Activated CD4-positive, alpha-beta T cell treated with anti-CD3 and anti-CD28 coated beads, Interleukin-2, Interleukin-6, amounts not matched to agents 100 ng/mL and 50 ng/mL, durations not matched to agents 16 hours and 8 hours (primary cell): Measurements from ENCODE around the gene RNASEH2A.

Experiments used
- DNase-seq: peaks from one replicate; pipeline ENCODE4 v3.0.0-alpha.2; 2020

Gene RNASEH2A

DNA sequence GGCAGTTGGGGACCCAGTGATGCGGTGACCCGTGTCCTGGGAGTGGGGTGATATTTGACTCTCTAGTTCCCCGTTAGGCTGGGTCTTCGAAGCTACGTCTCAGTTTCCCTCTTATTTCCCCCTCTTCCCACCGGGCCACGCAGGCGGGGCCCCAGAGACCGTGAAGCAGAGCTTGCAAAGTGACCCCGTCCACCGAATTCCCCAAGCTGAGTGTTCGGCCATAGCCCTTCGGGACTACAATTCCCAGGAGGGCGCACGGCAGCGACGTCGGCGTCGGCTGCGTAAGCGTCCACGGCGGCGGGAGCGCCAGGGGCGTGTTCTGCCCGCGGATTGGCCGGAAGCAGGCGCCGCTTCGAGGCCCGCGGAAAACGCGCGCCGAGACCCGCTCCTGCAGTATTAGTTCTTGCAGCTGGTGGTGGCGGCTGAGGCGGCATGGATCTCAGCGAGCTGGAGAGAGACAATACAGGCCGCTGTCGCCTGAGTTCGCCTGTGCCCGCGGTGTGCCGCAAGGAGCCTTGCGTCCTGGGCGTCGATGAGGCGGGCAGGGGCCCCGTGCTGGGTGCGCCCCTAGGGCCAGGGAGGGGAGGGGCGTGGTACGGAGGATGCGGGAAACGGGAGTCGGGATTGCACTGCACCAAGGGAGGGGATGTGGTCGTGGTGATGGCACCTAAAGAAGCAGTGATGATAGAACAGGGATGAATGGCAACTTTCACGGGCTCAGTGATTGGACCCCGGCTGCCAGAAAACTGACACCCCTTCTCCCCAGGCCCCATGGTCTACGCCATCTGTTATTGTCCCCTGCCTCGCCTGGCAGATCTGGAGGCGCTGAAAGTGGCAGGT, at the start of gene RNASEH2A:
TSS of gene RNASEH2A (plus strand) at position 343 of the 840 bp plus-strand sequence. CDS start at position 433, 90 bp downstream.
- peak; percentile 95 for DNase-seq

DNA sequence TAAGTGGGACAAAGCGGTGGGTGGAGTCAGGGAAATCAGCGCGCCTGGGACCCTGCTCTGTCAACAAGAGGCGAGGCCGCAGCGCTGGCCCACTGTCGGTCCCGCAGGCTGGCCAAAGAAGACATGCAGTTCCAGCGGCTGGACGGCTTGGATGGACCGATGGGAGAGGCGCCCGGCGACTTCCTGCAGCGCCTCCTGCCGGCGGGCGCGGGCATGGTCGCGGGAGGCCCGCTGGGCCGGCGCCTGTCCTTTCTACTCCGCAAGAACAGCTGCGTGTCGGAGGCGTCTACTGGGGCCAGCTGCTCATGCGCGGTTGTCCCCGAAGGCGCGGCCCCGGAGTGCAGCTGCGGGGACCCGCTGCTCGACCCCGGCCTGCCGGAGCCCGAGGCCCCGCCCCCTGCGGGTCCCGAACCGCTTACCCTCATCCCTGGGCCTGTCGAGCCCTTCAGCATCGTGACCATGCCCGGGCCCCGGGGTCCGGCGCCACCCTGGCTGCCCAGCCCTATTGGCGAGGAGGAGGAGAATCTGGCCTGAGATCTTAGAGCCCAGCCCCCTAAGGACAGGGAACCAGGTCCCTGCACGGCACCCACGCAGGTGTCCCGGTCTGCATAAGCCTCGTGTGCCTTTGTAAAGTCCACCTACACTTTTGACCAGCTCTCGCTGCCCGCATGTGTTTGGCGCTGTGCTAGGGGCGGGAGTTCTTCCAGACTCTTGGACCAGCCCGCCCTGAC, 48.7 kb upstream of the RNASEH2A start:
- DNase-seq = peak; percentile 75

DNA sequence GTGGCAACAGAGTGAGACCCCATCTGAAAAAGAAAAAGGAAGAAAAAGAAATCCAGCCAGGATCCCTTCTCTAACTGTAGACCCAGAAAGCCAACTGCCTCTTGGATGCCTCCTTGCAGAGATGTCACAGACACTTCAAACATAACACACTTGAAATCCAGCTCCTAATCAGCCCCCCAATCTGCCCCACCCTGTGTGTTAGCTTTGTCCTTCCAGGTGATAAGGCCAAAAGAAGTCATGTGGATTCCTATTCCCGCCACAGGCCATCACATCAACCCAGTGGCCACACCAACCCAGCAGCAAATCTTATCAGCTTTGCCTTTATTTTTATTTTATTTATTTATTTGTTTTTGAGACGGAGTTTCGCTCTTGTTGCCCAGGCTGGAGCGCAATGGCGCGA, 46.7 kb upstream of the RNASEH2A start:
- DNase-seq = no peak

DNA sequence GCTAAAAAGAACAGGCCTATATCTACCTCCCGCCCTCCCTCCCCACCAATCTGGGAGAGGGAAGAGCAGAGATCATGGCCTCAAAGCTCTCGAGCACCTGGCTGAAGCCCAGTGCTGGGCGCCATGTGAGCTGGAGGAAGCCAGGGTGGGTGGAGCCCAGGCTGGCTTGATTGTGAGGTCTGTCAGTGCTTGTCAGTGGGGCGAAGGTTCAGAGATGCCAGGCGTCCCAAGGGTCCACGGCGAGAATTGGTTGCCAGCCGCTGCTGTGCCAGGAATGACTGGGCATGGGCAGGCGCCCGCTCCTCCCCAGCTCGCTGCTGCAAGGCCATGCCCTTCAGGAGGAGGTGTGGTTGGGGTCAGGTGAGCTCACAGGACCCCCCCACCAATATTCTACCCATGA, 43.3 kb upstream of the RNASEH2A start:
- DNase-seq = no peak

DNA sequence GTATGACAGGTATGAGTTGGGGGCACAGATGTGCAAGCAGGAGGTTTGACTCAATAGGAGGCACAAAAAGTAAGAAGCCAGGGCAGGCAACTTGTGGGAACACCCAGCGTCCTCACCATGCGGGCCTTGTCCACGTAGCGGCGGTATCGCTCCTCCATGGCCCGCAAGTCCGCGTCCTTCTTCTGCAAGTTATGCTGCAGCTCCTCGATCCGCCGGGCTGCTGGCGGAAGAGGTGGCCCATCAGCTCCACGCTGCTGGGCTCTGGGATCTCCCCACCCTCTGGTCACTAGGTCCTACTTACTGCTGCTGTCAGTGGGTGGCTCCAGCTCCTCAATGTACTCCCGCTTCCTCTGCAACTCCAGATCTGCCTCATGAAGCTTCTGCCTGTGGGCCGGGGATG, 41.7 kb upstream of the RNASEH2A start:
- no peak for DNase-seq

DNA sequence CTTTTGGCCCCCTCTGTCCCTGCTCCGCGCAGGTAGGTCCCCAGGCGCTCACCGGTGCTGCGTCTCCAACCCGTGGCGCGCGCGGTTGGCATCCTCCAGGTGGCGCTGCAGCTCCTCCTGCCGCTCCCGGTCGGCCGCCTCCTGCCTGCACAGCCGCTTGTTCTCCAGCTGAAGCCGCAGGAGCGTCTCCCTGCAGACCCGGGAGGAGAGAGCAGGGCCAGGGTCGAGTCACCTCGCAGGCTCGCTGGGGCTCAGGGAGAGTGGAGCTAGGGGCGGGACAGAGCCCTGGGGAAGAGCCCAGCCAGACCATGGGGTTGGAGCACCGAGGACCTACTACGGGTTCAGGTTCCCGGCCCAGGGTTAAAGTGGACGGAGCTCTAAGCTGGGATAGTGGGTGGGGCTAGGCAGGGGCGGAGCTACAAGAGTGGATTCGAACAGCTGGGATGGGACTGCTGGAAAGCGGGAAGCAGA, 40.3 kb upstream of the RNASEH2A start:
- DNase-seq = peak; percentile 77

DNA sequence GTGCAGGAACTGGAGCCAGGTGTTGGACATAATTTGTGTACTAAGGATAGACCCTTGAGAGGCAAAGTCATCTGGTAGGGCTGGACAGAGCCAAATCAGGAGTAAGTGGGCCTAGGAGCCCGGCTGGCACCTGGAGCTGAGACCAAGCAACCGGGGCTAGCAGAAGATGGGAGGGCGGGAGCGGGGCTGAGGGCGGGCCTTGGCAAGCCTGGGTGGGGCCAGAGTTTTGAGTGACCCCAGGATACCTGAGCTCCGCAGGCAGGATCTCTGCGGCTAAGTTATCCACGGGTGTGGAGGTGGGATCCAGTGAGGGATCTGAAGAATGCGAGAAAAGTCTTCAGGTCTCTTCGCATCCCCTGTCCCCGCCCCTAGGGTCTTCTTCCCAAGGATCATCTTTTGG, 39.2 kb upstream of the RNASEH2A start:
- DNase-seq = no peak

DNA sequence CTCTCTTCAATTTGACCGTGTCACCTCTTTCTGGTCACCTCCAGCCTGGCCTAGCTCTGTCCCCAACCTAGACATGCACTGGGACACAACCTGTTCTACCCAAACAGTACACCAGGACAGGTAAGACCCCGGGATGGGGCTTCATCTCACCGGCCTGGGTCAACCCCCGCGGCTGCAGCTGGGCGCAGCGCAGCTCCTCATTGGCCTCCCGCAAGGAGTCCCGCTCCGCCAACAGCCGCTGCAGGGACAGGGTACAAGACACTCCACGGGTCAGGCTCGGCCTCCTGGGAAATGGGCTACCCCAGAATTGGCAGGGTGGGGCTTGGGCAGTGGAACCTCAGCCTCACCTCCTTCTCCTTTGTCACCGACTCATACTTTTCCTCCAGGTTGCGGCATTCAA, 38.7 kb upstream of the RNASEH2A start:
- DNase-seq = no peak

DNA sequence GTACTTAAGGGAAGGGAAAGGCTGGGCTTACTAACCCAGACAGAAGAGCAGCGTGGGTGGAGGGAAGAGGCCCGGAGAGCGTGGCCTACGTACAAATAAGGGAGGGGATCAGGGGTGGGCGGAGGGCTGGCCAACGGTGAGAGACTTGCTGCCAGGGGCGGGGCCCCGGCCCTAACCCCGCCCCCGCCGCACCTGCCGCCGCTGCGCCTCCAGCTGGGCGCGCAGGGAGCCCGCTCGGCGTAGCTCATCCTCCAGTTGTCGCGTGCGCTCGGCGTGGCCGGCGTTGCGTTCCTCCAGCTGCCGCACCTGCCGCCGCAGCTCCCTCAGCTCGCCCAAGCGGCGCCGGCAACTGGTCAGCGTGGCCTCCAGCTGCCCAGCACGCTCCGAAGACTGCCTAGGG, 36.7 kb upstream of the RNASEH2A start:
- peak; percentile 72 for DNase-seq

DNA sequence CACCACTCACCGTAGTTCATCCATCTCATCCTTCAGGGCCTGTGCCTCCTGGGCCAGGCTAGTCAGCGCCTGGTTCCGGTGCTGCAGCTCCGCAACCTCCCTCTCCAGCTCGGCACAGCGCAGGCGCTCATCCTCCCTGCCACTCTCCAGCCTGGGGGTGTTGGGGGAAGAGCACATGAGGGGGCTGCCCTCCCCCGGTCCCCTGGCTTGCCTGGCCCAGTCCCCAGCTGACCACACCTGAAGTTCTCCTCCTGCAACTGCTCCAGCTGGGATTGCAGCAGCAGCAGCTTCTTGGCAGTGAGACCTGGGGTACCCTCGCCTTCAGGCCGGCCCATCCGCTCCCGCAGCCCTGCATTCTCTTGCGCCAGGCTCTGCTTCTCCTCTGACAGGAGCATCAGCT, 35.5 kb upstream of the RNASEH2A start:
- no peak for DNase-seq

DNA sequence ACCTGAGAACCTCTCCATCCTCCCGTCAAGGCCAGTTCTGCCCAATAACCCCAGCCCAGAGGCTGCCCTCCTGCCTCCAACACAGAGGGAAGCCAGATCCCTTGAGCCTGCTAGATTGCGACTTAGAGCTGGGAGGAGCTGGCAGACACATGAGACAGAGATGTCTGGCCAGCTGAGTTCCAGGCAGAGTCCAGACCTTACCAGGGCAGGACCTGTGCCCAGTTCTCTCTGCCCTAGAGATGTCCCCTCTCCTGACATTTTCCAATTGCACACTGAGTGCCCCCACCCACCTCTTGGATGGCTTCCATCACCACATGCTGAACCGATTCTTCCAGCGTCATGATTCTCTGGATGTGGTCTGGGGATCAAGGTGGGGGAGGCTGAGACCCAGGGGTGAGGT, 34.1 kb upstream of the RNASEH2A start:
- DNase-seq = no peak

DNA sequence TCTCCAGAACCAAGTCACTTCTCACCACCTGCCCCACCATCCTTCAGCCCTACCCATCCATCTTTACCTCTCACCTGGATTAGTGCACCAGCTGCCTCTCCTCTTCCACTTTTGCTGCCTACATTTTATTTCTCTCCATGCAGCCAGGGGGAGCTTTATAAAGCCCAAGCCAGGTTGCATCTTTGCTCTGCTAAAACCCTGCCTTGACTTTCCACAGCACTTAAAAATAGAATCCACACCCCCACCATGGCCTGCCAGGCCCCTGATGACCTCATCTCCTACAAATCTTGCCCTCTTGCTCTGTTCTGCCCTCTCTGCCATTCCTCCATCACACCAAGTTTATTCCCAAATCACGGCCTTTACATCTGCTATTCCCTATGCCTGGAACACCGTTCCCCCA, 32.8 kb upstream of the RNASEH2A start:
- DNase-seq = no peak

DNA sequence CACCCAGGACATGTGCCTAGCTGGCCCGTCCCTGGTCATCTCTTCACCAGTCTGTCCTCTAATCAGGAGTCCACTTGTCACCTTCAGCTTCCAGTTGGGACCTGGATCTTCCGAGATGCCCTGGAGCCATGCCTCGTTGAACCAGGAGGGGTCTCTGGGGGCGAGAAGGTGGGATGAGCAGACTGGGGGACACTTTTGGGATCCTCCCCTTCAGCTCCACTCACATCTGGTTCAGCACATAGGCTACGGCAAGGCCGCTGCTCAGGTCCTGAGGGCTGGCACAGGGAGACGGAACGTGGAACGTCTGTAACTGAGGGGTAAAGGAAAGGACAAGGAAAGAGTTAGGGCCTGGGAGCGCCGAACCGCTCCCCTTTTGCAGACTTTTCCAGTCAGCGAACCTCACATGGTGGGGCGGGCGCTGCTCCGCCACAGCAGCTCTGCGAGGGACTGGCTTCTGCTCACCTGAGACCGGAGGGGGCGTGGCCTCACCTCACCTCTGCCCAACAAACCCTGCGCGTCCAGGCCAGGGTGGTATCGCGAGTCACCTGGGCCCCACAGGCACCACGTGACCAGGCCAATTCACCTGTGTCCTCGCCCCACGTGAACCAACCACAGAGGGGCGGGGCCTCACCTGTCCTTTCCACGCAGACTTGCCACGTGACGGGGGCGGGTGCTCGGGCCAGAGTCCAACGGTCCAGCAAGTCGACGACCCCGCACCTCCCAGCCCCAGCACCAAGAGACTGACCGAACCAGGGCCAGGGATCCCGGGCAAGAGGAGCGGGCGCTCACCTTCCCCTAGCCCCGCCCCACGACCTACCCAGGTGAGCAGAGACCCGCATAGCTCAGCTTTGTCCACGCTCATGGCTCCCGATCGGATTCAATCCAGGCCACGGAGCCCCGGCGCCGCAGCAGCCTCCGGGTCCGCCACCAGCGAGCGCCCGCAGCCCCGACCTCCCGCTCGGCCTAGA, 31.5 kb upstream of the RNASEH2A start, which contains the start of gene HOOK2:
TSS of gene HOOK2 (minus strand) at position 965 of the 968 bp plus-strand sequence. CDS start at position 862, 103 bp downstream.
- DNase-seq = peak; percentile 14

DNA sequence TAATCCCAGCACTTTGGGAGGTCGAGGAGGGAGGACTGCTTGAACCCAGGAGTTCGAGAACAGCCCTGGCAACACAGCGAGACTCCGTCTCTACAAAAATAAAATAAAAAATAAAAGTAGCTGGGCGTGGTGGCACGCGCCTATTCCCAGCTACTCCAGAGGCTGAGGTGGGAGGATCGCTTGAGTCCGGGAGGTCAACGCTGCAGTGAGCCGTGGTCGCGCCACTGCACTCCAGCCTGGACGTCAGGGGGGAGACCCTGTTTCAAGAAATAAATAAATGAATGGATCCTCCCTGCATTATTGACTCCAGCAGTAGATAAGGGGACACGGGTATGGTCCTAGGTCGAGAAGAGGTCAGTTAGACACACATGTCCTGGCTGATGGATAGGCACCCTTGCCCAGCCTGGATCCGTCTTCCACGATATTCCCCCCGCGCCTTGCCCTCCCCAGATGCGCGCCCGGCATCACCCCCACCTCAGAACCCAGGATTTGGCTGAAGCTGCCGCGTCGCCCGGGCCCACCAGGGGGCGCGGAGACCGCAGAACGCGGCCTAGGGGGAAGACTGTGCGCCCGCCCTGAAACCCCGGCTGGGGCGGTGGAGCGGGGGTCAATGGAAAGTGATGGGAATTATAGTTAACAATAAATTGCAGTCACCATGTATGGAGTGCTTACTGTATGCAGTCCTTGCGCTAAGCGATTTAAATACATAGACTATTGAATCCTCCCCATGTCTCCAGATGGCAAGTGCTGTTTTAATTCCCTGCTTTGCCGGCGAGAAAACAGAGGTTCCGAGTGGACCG, 29.0 kb upstream of the RNASEH2A start:
- DNase-seq = peak; percentile 91

DNA sequence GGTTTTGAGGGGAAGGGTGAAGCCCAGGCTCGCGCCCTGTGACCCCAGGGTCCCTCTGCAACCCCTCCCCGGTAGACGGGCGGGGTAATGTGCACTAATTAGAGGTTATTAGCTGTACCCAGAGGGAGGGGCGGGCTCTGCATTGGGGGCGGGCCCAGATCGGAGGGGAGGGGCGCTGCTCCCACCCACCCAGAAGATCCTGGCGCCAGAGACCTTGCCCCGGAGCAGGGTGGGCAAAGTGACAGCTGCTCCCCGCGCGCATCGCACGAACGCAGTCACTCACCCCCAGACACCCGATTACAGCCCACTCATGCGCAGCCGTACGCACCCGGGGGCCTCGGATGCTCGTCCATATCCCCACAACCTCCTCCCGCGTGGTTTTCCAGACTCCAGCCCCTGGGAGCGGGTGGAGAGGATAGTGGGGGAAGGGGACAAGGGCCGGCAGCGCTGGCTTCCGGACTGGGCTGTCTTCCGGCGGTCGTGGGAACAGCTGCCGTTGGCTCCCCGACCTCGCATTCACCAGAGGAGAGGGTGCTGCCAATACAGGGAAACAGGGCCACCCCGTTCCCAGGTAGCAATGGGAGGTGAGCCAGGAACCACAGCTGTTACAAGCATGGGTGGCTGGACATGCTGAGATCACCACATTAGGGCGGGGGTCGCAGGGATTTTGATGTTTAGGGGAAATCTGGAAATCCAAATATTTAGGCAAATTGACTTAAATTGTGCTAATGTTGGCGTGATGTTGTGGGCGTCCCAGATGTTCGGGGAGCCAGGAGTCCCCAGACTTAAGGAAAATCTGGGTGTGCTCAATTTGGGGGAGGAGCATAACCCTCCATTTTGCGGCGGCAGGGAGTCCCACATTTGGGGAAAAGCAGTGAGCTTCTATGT, 28.1 kb upstream of the RNASEH2A start:
- DNase-seq = peak; percentile 72

DNA sequence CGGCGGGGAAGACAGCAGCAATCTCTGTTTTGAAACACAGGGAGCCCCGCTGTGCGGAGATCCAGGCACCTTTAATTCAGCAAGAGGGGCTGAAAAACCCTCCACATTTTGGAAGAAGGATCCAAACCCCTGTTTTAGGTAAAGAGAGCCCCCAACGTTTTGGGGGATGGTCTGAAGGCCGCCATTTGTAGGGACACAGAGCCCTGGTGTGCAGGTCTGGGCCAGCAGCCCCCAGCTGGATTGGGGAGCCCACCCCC, 27.6 kb upstream of the RNASEH2A start:
- no peak for DNase-seq

DNA sequence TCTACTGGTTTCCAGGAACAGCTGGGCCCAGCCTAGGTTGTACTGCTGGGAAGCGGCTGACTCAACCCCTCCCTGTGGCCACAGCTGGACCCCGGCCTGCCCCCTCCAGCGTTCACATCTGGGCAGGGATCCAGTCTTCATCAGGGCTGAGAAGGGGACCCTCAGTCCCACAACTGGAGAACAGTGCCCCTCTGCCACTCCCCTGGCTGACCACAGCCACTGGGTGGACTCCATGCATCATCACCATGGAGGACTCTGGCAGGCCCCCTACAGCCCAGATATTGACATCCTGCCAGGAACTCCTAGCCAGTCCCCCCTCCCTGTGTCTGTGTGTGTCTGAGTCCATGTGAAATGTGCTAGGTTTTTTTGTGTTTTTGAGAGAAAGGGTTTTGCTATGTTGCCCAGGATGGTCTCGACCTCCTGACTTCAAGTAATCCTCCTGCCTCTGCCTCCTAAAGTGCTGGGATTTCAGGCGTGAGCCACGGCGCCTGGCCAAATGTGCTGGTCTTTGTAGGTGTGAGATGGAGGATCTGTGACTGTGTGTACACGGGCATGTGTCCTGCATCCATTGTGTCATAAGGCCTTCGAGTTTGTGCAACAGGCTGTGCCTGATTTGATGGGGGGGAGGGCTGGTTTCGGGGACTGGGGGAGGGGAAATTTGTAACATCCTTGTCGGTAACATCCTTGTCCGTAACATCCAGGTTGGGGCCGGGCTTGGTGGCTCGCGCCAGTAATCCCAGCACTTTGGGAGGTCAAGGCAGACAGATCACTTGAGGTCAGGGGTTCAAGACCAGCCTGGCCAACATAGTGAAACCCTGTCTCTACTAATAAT, 27.0 kb upstream of the RNASEH2A start:
- DNase-seq = peak; percentile 31

DNA sequence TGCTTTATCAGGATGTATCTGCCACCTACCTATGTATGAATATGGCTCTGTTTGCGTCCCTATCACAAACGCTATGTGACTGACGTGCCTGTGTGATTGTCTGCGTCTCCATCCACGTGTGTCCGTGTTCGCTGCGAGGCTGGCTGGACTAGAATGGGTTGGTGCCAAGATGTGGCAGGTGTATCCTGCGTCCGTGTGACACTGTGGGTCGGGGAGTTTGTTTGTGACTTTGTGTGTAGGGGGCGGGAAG, 24.3 kb upstream of the RNASEH2A start:
- no peak for DNase-seq

DNA sequence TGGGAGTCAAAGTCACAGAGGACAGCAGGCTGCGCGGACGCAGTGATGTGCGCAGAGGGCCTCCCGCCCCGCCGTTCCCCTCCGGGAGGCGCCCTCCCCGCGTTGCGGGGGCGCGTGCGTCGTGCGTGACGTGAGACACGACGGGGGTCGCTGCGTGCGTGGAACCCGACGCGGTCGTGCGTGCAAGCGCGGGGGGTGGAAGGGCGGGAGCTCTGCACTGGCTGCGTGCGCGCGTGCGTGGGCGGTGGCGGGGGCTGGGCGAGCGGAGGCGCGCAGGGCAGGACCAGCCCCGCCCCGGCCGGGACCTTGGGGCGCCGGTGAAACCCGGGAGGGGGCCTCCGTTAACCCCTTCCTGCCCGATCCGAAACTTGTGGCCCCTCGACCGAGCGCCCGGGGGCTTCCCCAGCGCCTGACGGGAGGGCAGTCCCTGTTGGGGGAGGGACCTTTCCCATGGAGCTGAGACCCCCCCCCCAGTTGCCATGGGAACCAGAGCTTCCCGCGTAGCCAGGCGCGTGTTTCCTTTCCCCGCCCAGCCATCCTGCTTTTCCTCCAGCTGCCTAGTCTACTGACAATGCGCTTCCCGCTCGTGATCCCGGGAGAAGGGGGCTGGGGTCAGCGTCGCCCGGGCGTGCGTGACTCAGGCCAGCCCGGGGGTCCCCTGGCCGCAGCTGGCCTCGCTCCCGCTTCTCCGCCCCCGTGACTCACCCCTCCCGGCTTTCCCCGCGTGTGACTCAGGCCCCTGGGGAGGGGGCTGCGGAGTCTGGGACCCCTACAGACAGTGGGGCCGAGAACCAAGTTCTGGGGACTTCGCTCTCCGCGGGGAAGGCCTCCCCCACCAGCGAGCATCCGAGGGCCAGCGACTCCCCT, 23.7 kb upstream of the RNASEH2A start:
- peak; percentile 96 for DNase-seq
